ENCODE data around the gene PTTG1IP.
"Not testable (repeated sequence)": the region's sequence is repeated elsewhere in the genome, so short reads cannot be mapped to it uniquely, and the experiment has no call there.

The PTTG1IP gene

DNA sequence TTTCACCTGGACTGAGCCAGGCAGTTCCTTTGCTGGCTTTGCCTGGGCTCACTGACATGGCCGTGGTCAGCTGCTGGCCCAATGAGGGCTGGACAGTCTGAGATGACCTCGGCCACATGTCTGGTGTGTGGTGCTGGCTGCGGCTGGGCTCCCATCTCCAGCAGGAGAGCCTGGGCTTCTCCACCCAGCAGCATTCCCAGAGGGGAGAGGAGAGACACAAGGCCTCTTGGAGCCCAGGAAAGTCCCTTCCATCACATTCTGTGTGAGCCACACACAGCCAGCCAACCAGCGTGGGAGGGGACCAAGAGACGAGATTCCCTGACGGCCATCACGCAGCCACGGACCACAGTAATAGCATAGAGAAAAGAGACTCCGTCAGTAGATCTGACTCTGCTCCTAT lies 34.5 kb downstream of the PTTG1IP start:
- DNase-seq, result no peak

GRCh38 chr21:44838039-44838895 lies 35.2 kb downstream of the PTTG1IP start:
- DNase-seq, result no peak

DNA sequence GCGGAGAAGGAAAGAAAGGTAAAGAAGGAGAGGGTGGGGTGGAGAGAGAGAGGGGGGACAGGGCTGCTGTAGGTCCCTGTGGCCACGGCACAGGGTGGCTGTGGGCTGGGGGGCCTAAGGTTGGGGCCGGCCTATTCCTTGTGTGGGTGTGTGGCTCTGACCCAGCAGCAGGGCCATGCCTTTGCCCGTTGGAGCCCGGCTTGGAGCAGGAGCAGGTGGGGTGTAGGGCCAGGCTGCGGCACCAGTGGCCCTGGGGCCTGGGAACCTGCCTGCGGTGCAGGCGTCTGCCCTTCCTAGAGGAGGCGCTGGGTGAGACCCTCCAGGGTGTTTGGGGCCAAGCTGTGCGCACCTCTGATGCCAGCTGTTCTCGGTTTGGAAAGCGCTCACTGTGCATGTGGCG lies 36.0 kb downstream of the PTTG1IP start:
- no peak for DNase-seq

DNA sequence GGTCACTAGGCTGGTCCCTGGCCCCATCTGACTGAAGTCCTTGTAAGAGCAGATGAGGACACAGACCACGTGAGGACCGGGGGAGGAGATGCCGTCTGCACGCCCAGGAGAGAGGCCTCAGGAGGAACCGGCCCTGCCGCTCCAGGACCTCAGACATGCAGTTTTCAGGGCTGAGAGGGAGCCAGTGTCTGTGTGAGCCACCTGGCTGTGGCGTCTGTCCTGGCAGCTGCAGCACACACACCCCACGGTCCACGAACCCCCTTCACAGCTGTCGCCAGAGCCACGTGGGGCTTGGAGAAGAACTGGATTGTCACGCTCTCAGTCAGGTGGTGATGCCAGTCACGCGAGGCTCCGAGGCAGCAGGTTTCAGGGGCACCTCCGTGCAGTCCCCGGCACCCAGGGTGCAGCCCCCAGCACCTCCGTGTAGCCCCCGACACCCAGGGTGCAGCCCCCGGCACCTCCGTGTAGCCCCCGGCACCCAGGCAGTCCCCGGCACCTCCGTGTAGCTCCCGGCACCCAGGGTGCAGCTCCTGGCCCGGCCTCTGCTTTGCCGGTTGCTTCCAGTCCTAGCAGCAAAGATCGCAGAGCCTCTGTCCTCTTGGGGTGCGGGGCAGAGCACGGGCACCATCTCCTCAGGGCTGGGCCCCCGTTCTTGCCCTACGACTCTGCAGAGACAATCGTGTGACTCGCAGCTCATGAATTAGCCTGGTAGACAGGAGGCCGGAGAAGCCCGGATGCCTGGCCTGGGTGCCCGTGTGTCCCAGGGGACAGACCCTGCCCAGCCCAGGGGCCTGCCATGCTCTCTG lies 36.6 kb downstream of the PTTG1IP start:
- no peak for DNase-seq

- no peak for DNase-seq
These were observed 37.2 kb downstream of the PTTG1IP start for GRCh38 chr21:44836349-44836665.

DNA sequence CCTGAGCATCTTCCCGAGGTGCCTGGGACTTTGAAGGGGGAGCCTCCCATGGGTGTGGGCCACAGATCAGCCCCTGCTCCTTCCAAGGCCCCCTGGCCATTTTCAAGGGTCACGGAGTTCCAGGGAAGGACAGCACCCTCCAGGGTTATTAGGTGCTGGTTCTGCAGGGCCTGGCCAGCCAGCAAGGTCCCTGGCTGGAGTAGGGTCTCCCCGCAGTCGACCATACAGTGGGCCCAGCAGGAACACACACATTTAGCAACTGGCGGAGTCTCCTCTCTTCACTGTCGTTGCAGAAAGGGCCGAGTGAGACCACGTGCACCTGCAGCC lies 37.9 kb downstream of the PTTG1IP start:
- DNase-seq, result no peak

DNA sequence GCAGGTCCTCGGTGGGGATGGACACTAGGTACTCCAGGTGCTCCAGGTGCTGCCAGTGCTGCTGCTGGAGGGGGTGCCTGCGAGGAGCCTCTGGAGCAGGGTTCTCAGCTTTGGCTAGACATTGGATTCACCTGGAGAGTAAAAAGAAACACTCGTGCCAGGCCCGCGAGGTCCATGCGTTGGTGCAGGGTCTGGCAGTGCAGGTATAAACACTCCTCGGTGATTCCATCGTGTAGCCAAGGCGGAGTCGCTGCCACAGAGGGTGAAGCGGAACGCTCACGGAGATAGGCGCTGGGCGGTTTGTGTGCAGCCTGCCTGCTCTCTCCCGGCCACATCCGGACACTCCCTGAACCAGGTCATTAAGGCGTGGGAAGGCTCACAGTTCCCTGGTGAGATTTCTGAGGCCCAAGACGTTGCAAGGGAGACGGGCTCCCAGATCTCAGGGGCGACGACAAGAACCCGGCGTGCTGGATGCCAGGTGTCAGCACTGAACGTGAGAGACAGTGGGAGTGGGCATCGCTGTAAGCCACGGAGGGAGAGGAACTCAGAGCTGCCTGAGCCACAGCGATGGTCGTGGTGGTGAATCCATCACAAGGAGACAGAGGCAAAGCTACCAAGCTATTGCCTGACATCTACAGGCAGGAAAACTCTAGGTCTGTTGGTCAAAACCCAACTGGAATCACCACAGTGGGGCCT lies 38.4 kb downstream of the PTTG1IP start:
- no peak for DNase-seq

DNA sequence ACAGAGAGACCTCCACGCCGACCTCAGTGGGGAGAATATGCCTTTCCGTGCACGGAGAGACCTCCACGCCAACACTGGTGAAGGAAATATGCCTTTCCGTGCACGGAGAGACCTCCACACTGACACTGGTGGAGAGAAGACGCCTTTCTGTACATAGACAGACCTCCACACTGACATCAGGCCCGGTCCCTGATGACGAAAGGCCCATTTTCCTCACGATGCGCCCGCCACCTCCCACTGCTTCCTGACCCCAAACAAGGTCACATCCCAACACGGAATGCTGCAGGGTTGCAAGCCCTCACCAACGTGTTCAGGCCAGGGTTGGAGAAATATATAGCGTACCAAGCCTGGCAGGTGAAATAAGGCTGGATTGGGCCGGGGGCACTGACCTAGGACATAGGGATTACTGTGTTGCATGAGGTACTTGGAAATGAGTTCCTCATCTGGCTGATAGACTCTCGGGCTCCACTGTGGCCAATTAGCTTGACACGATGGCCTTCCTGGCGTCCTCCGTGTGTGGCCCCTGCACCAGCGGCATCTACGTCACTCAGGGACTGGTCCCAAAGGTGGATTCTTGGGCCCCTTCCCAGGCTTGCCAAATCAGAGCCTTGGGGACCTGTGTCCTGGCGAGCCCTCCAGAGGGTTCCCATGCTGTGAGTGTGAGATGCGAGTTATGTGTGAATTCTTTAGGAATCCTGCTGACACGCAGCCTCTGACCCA lies 39.1 kb downstream of the PTTG1IP start:
- no peak for DNase-seq

- no peak for DNase-seq
These were observed 39.8 kb downstream of the PTTG1IP start for GRCh38 chr21:44833663-44834062.

DNA sequence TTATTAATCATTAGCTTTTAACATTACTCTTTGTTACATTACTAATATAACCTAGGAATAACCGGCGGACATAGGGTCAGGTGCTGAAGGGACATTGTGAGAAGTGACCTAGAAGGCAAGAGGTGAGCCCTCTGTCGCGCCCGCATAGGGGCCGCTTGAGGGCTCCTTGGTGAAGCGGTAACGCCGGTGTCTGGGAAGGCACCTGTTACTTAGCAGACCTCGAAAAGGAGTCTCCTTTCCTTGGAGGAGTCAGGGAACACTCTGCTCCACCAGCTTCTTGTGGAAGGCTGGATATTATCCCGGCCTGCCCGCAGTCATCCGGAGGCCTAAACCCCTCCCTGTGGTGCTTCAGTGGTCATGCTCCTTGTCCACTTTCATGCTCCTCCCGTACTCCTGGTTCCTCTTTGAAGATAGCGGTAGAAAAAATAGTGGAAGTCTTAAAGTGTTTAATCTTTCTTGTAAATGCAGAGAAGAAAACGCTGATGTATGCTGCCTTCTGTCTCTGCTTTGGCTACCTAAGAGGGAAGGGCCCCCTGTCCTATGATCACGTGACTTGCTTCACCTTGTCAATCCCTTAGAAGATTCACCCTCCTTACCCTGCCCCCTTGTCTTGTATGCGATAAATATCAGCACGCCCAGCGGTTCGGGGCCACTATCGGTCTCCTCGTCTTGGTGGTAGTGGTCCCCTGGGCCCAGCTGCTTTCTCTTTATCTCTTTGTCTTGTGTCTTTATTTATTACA lies 40.8 kb downstream of the PTTG1IP start:
- DNase-seq, result not testable (repeated sequence)

DNA sequence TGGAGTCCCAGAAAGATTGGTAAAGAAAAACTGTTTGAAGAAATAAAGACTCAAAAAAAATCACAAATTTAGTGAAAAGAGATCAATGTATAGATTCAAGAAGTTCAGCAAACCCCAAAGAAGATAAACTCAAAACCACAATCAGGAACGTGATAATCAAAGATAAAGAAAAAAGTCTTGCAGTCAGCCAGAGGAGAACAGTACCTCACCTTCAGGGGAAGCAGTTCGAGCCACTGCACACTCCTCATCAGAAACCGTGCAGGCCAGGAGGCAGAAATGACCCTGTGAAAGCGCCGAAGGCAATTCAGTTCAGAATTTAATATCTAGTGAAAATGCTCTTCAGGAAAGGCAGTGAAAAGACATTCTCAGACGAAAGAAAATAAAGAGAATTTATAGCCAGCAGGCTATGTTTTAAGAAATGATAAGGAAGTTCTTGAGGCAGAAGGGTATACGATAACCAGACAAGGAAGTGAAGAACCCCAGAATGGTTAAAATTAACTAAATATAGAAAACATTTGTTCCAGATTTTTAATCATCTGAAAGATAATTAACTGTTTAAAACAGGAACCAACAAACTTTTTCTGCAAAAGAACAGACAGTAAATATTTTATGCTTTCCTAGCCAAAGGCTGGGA lies 42.1 kb downstream of the PTTG1IP start:
- no peak for DNase-seq

- no peak for DNase-seq
These were observed 43.9 kb downstream of the PTTG1IP start for GRCh38 chr21:44829507-44830092.

DNA sequence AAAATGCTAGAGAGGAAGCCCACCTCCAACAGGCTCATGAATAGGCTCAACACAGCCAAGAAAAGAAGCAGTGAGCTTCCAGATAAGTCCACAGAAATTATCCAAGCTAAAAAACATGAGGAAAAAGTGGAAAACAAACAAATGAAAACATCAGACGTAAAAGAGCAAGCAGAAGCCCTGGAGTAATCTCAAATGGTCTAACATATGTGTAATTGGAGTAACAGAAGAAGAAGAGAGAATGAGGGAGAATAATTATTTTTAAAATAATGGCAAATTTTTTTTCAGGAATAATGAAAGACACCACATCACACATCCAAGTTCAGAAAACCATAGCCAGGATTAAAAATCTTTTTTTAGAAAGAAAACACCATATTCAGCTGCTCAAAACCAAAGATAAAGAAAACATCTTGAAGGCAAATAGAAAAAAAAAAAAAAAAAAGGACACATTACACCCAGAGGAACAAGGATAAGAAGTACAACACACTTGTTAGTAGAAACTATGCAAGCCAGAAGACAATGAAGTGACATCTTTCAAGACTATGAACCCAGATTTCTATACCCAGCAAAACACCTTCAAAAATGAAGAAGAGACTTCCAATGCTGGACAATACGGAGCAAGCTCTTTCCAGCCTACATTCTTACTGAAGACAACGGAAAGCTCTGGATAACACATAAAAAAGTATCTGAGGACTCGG lies 45.0 kb downstream of the PTTG1IP start:
- no peak for DNase-seq

DNA sequence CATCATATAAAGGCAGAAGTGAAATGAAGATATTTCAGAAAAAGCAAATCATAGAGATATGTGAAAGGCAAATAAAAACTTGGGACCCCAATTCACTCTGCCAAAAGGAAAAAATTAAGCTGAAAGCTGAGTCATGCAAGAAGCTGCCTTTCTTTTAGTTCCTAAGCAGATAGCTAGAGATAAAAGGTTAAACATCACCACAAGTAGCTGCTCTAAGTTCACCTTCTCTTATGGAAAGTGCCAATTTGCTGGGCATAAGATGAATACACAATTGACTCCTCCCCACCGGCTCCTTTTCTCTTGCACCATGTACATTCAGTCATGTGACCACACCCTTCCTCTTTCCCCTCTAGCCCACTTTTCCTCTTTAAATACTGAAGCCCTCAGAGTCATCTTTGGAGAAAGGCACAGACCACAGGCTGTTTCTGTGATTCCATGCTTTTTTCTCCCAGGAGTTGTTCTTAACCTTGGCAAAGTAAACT lies 50.3 kb downstream of the PTTG1IP start:
- DNase-seq, result no peak

GRCh38 chr21:44822484-44823178 lies 50.9 kb downstream of the PTTG1IP start:
- no peak for DNase-seq

DNA sequence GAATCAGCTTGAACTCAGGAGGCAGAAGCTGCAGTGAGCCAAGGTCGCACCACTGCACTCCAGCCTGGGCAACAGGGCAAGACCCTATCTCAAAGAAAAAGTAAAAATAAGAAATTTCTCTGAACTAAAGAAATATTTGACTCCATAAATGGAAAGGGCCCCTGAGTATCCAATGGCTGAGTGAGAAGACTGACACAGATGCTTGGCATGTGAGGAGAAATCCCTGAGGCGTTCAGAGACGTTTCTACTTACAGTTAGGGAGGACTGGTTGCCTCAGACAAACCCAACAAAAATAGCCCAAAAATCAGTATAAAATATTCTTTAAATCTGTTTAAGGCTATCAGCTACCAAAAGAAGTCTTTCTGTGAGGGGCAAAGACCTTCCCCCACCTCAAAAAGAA lies 52.6 kb downstream of the PTTG1IP start:
- DNase-seq, result no peak

DNA sequence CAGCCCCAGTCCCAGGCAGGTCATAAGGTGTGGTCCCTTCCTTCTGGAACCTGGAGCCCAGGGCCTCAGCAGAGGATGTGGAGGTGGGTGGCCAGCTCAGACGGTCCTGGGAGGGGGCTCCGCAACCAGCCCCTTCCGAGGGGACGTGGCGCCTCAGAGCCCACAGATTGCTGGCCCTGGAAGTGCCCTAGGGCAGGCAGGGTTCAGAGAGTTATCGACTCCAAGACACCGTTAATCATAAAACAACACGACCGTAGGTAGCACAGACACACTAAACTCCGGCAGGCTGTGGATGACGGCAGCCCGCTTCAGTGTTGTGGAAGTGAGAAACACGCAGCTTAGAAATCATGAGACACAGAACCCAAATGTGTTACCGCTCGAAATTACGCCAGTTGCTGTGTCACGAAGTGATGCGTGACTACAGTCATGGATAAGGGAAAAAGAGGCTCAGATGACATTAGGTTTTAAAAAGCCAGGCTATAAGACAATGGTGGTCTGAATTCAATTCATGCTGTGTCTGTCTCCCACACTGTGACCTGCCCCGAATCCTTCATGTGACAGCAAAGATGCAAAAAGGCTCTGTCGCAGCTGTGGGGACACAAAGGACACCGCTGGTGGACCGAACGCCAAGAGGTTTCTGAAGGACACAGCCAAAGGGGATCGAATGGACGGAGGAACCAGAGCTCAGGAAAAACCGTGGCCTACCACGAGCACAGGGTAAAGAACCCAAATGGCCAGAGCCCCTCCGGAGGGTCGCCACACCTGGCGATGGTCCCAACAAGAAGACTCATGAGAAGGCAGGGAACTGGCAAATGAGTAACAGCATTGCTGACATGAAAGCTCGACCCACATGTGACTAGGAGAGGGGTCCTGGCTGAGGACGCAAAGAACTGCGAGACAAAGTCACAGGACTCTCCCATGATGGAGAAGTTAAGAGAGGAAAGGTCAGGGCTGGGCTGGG lies 53.9 kb downstream of the PTTG1IP start:
- DNase-seq, result no peak

DNA sequence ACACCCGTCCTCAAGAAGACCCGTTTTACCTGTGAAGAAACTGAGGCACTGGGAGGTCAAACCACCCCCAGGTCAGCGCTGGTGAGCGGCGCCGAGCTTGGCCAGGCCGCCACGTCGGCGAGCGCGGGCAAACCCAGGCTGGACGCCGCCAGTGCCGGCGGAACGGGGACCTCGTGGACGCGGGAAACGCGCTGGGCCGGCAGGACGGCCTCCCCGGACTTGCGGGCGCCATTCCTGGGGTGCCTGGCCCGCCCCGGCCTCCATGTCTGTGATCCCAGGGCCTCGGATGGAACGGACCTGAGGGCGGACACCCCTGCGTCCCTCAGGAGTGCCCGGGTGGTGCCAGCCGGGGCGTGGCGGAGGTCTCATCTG lies 54.9 kb downstream of the PTTG1IP start:
- DNase-seq, result no peak
